HG02678 (cell line): Measurements from ENCODE around the gene FBXO8.

ENCODE experiments used
- ATAC-seq: cut with Tn5 transposase; IDR thresholded peaks from one replicate; pipeline ENCODE4 v1.9.1; 2021; ENCODE audit warnings: mild to moderate bottlenecking, moderate library complexity; ENCODE audit not compliant: unreplicated experiment

Gene FBXO8

GRCh38 chr4:174210952-174211490 is 72.4 kb downstream of the FBXO8 start:
- no peak for ATAC-seq

- ATAC-seq = no peak
These were observed 73.1 kb downstream of the FBXO8 start for GRCh38 chr4:174210354-174210753.

GRCh38 chr4:174209341-174209740 is 74.1 kb downstream of the FBXO8 start:
- ATAC-seq = no peak

- ATAC-seq = no peak
These were observed 76.1 kb downstream of the FBXO8 start for GRCh38 chr4:174207367-174207766.

GRCh38 chr4:174204164-174204831 is 79.2 kb downstream of the FBXO8 start:
- no peak for ATAC-seq

- no peak for ATAC-seq
These were observed 81.6 kb downstream of the FBXO8 start for GRCh38 chr4:174201871-174202270.

GRCh38 chr4:174199735-174200134 is 83.7 kb downstream of the FBXO8 start:
- no peak for ATAC-seq

GRCh38 chr4:174198828-174199227 is 84.6 kb downstream of the FBXO8 start:
- no peak for ATAC-seq

GRCh38 chr4:174198396-174198795 is 85.1 kb downstream of the FBXO8 start:
- ATAC-seq = no peak

GRCh38 chr4:174193438-174194374 is 89.8 kb downstream of the FBXO8 start:
- no peak for ATAC-seq

GRCh38 chr4:174192943-174193342 is 90.5 kb downstream of the FBXO8 start:
- no peak for ATAC-seq

- no peak for ATAC-seq
These were observed 92.5 kb downstream of the FBXO8 start for GRCh38 chr4:174190832-174191500.

GRCh38 chr4:174189392-174190015 is 94.0 kb downstream of the FBXO8 start:
- no peak for ATAC-seq
